GM19452 (cell line): Measurements from ENCODE around the gene CTAGE1.
"Not testable (repeated sequence)": the region's sequence is repeated elsewhere in the genome, so short reads cannot be mapped to it uniquely, and the experiment has no call there.

Source experiments
- ATAC-seq: cut with Tn5 transposase; IDR thresholded peaks from one replicate; pipeline ENCODE4 v1.9.1; 2021; ENCODE audit not compliant: unreplicated experiment

CTAGE1 gene

DNA sequence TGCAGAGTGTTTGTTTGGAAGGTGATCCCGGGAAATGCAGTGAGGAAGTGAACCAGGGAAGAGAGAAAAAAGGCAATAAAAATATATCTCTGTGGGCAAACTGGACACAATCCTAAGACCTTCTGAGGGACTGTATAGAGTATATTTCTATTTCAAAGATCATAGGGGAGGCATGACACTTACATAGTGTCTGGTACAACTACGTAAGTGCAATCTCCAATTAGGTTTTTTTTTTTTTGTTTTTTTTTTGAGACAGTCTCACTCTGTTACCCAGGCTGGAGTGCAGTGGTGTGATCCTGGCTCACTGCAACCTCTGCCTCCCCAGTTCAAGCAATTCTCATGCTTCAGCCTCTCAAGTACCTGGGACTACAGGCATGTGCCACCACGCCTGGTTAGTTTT is 24.6 kb downstream of the CTAGE1 start:
- not testable (repeated sequence) for ATAC-seq

GRCh38 chr18:22391407-22392345 is 26.0 kb downstream of the CTAGE1 start:
- no peak for ATAC-seq

DNA sequence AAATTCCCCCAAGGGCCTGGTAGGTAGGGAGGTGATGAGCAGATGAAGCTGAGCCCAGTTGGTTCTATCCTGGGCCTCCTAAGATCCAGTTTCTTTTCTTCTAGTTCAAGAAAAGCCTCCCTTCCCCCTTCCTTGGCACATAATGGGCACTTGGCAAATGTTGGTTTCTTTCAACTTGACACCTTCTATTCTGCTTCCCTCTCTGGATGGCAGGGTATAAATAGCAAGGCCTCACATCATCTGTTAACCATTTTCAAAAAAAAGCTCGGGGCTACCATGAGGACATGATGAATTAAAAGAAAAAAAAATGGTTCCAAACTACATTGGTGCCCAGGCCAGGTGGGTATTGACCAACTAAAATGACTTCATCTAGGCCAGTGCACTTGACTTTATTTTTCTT is 29.9 kb downstream of the CTAGE1 start:
- no peak for ATAC-seq

DNA sequence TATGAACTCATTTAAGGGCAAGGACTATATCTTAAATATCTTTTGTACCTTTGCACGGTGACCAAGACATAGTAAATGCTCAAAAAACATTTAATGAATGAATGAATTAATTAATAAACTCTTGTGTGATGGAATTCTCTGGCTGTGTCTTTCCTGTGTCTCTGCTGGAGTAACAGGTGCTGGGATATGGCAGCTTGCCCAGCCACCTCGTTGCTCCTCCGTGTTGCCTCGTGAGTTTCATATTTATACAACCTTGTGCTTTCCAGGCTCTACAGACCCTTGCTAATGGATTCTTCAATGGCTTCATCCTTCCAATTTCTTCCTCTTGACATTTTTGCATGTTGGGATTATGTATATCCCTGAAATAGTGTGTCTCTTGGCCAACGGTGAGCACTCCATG is 30.4 kb downstream of the CTAGE1 start:
- ATAC-seq: no peak

DNA sequence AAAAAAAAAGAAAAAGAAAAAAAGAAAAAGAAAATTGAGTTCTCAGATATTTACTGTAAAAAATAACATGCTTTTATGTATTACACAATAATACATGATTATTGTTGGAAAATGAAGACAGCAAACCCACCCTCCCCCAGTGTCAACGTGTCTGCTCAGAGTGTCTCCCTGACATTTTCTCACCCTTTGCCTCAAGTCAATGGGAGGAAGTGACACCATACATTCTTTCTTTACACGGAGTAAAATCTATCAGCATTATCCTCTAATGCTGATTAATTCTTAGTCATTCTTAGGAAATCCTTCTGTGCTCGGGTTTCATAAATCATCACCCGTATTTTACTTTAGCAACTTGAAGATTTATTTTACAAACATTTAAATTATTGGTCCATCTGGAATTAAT is 32.0 kb downstream of the CTAGE1 start:
- no peak for ATAC-seq

DNA sequence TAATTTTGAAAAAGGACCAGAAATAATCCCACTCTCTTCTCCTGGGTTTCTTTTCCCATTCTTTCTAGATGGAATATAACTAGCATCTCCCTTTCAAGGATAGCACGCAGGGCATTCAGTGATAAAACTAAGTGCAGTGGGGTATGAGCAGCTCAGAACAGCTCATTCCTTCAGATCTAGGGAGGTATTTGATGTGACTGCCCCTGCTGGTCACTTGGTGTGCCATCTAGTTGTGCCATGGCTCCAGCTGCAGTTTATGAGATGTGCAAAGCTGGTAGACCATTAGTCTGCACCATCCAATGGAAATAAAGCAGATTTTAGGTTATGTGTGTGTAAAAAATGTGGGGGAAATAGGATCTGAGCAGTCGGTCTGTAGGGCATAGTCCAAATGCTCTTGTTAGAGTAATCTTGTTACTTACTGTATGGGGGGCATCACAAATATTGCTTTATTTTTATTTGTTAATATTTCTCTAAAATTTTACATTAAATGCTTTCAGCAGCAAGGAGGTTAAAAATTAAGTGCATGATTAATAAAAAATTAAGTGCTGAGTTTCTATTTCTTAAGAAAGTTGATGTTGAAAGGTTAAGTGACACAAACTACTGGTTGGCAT is 38.9 kb downstream of the CTAGE1 start:
- ATAC-seq: no peak

GRCh38 chr18:22377769-22378168 is 39.9 kb downstream of the CTAGE1 start:
- no peak for ATAC-seq

DNA sequence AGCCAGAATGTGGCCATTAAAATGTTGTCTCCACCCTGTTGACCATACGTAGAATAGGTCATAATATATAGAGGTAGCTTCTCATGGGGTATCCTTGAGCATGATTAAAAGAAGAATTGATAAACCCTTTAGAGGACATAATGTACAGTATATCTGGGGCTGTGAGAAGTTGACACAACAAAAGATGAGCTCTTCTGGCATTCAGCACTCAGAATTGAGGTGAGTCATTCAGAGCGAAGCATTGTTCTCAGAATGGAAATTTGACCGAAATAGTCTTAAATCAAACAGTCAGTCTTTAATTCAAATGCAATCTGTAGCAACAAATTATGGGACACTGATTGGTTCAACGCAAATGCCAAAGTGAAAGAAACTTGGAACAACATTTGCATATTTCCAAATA is 47.3 kb downstream of the CTAGE1 start:
- no peak for ATAC-seq

DNA sequence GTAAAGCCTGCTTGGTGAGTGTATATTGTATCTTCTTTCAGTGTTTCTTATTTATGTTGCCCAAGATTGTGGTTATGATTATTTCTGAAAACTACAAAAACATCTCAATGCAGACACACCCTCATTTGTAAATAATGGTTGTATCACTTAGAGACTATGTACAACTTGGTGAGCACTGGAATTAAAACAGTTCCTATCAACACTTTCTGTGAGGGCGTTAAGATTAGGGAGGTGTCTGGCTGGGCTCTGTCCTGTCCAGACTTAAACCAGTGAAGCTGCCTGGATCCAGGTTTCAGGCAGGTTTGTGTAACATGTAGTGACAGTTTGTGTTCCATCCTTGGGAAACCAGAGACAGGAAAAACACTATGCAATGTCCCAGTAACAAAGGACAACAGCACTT is 49.7 kb downstream of the CTAGE1 start:
- ATAC-seq: no peak

- ATAC-seq: no peak
Observed at GRCh38 chr18:22367303-22367702, 50.4 kb downstream of the CTAGE1 start.

DNA sequence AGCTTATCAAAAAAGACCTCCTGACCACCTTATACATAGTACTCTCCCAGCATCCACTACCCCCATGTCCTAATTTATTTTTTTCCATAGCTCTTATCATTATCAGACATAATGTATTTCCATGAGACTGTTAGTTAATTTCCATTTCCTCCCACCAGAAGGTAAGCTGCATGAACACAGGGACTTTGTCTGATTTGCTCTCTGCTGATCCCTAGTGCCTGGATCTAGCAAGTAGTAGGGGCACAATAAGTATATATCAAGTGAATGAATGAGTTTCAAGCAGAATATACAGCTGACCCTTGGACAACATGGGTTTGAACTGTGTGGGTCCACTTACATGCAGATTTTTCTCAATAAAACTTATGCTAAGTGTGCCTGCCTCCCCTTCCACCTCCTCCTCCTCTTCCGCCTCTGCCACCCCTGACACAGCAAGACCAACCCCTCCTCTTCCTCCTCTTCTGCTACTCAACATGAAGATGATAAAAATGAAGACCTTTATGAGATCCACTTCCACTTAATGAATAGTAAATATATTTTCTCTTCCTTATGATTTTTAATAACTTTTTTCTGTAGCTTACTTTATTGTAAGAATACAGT is 53.8 kb downstream of the CTAGE1 start:
- ATAC-seq: no peak
